ENCODE measurements around the gene BRI3.

DNA sequence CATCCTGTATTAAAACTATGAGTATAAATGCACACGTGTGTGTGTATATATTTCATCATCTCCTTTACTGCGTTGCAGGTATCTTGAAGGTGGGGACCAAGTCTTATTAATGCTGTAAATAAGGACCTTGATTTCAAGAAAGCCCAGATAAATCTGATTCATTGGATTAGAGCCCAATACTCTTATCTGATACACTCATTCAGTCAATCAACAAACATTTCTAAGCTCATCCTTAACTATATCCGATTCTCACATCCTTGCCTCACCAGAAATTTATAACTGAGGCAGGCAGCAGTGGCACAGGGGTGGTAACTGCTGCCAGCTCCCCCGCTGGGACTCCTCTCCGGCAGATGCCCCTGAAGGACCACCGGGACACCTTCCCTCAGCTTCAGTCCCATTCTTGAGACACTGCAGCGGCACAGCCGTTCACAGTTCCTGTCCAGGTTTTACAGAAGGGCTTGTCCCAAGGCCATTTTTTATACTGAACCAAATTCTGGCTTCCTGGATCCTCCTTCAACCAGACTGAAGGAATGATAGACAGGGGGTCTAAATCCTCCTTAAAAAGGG is 54.0 kb downstream of the BRI3 start:
- TF ChIP-seq, protein P1, sequence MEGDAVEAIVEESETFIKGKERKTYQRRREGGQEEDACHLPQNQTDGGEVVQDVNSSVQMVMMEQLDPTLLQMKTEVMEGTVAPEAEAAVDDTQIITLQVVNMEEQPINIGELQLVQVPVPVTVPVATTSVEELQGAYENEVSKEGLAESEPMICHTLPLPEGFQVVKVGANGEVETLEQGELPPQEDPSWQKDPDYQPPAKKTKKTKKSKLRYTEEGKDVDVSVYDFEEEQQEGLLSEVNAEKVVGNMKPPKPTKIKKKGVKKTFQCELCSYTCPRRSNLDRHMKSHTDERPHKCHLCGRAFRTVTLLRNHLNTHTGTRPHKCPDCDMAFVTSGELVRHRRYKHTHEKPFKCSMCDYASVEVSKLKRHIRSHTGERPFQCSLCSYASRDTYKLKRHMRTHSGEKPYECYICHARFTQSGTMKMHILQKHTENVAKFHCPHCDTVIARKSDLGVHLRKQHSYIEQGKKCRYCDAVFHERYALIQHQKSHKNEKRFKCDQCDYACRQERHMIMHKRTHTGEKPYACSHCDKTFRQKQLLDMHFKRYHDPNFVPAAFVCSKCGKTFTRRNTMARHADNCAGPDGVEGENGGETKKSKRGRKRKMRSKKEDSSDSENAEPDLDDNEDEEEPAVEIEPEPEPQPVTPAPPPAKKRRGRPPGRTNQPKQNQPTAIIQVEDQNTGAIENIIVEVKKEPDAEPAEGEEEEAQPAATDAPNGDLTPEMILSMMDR (IDR thresholded peaks at IDR 0.05; ENCODE audit: borderline replicate concordance, extremely low read depth, low read length, poor library complexity, severe bottlenecking): no peak
- no peak for TF ChIP-seq EZH2 (IDR thresholded peaks at IDR 0.05; ENCODE audit: borderline replicate concordance, low read depth, low read length, severe bottlenecking)
